Trophoblast cell (in vitro differentiated cells and primary cell): ENCODE results near the gene EPS8L1.

Experiments used
- DNase-seq, 2 donors: peaks; one replicate each; pipeline ENCODE4 v3.0.0-alpha.2; 2016
- H2AFZ ChIP-seq: 2 replicates; pipeline ENCODE4 v1.6.1; 2013; ENCODE audit warnings: low read length, moderate library complexity, mild to moderate bottlenecking; ENCODE audit not compliant: insufficient read depth, poor library complexity
- H2AK5ac ChIP-seq: 2 replicates; pipeline ENCODE4 v1.6.1; 2013; ENCODE audit warnings: mild to moderate bottlenecking, low read length
- H2BK120ac ChIP-seq: 2 replicates; pipeline ENCODE4 v1.6.1; 2013; ENCODE audit warnings: low read length, mild to moderate bottlenecking, moderate library complexity; ENCODE audit not compliant: insufficient read depth, poor library complexity
- H2BK12ac ChIP-seq: 2 replicates; pipeline ENCODE4 v1.6.1; 2013; ENCODE audit warnings: mild to moderate bottlenecking, low read length, moderate library complexity
- H2BK5ac ChIP-seq: 2 replicates; pipeline ENCODE4 v1.6.1; 2013; ENCODE audit warnings: low read length, low read depth, moderate library complexity, mild to moderate bottlenecking; ENCODE audit not compliant: poor library complexity
- H3K14ac ChIP-seq: 2 replicates; pipeline ENCODE4 v1.6.1; 2013; ENCODE audit warnings: mild to moderate bottlenecking, low read length
- H3K18ac ChIP-seq: 2 replicates; pipeline ENCODE4 v1.6.1; 2013; ENCODE audit warnings: mild to moderate bottlenecking, low read length
- H3K23ac ChIP-seq: 2 replicates; pipeline ENCODE4 v1.6.1; 2013; ENCODE audit warnings: low read length
- H3K27ac ChIP-seq: 2 replicates; pipeline ENCODE4 v1.5.1; 2013; ENCODE audit warnings: low read depth, mild to moderate bottlenecking, inconsistent platforms, low read length, moderate library complexity
- H3K27me3 ChIP-seq: 2 replicates; pipeline ENCODE4 v1.6.1; 2013; ENCODE audit warnings: inconsistent platforms, mild to moderate bottlenecking, low read length, moderate library complexity; ENCODE audit not compliant: insufficient read depth
- H3K36me3 ChIP-seq, 2 experiments: 1 replicate in 1 of 2; 2 replicates in 1 of 2; pipeline ENCODE4 v1.6.1; 2013; ENCODE audit warnings: low read length in 2 of 2, mild to moderate bottlenecking in 2 of 2, moderate library complexity in 1 of 2; ENCODE audit not compliant: insufficient read depth in 2 of 2, control insufficient read depth in 1 of 2
- H3K4ac ChIP-seq: 2 replicates; pipeline ENCODE4 v1.6.1; 2013; ENCODE audit warnings: low read depth, mild to moderate bottlenecking, low read length, moderate library complexity
- H3K4me1 ChIP-seq, 2 experiments: 1 replicate in 1 of 2; 2 replicates in 1 of 2; pipeline ENCODE4 v1.6.1; 2013; ENCODE audit warnings: low read length in 2 of 2, mild to moderate bottlenecking in 2 of 2, moderate library complexity in 1 of 2; ENCODE audit not compliant: insufficient read depth in 2 of 2, control insufficient read depth in 1 of 2
- H3K4me2 ChIP-seq: 2 replicates; pipeline ENCODE4 v1.6.1; 2013; ENCODE audit warnings: inconsistent platforms, mild to moderate bottlenecking, low read length, moderate library complexity
- H3K4me3 ChIP-seq: 2 replicates; pipeline ENCODE4 v1.5.1; 2013; ENCODE audit warnings: mild to moderate bottlenecking, low read depth, low read length, inconsistent platforms
- H3K79me1 ChIP-seq: one replicate; pipeline ENCODE4 v1.6.1; 2013; ENCODE audit warnings: low read length
- H3K79me2 ChIP-seq: 2 replicates; pipeline ENCODE4 v1.6.1; 2013; ENCODE audit warnings: low read length, mild to moderate bottlenecking; ENCODE audit not compliant: control insufficient read depth, insufficient read depth, poor library complexity
- H3K9ac ChIP-seq: 2 replicates; pipeline ENCODE4 v1.6.1; 2013; ENCODE audit warnings: mild to moderate bottlenecking, low read length
- H3K9me3 ChIP-seq: 2 replicates; pipeline ENCODE4 v1.6.1; 2013; ENCODE audit warnings: low read depth, mild to moderate bottlenecking, control low read depth, inconsistent platforms, low read length; ENCODE audit not compliant: insufficient read depth
- H4K12ac ChIP-seq: 2 replicates; pipeline ENCODE4 v1.6.1; 2013; ENCODE audit warnings: low read depth, mild to moderate bottlenecking, low read length, moderate library complexity
- H4K8ac ChIP-seq: 2 replicates; pipeline ENCODE4 v1.6.1; 2013; ENCODE audit warnings: low read depth, mild to moderate bottlenecking, low read length, moderate library complexity
- H4K91ac ChIP-seq: one replicate; pipeline ENCODE4 v1.6.1; 2013; ENCODE audit warnings: low read depth, mild to moderate bottlenecking, low read length, moderate library complexity
- WGBS: extraction: QIAGEN DNeasy Blood & Tissue Kit; methylation state at CpG from one replicate; pipeline ENCODE4 v1.1.7; 2013; ENCODE audit warnings: missing lambda C conversion rate; ENCODE audit not compliant: insufficient read length, insufficient coverage; ENCODE audit errors: extremely low coverage; 5-methylcytosine and 5-hydroxymethylcytosine counted together

EPS8L1 gene

DNA sequence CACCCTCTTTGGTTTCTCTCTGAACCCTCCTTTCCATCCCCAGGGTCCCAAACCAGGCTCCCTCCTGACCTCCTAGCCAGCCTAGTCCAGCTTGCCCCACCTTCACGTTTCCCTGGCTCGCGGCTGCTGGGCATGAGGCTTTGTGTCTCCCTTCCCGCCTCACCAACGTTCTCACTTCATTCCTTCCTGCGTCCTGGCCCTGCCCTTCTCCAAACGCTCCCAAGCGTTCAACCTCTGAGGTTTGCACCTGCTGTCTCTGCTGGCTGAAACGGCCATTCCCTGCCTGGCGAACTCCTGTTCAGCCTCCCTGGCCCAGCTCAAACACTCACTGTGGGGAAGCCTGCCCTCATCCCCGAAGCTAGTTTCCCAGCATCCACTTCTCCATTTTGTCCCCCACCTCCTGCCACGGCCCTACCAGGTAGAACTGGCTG lies 12.4 kb downstream of the EPS8L1 start:
- H2BK5ac ChIP-seq, result no peak overlapping the region
- H4K12ac ChIP-seq, result no peak overlapping the region
- no peak overlapping the region for H2AK5ac ChIP-seq
- H3K23ac ChIP-seq, result no peak overlapping the region
- H4K91ac ChIP-seq, result no peak overlapping the region
- no peaks in the 10 kb centered on the region for H3K79me2 ChIP-seq
- no peaks in the 10 kb centered on the region for H3K9me3 ChIP-seq
- no peaks in the 10 kb centered on the region for H3K79me1 ChIP-seq
- no peak for DNase-seq
- H3K27me3 ChIP-seq, result no peaks in the 10 kb centered on the region
- no peak overlapping the region for H3K27ac ChIP-seq
- H2AFZ ChIP-seq, result no peak overlapping the region
- no peak overlapping the region for H3K18ac ChIP-seq
- H2BK12ac ChIP-seq, result no peak overlapping the region
- no peak overlapping the region for H4K8ac ChIP-seq
- H3K4me3 ChIP-seq, result no peak overlapping the region
- H3K36me3 ChIP-seq, result peaks cover 47 to 64% of the 10 kb centered on the region in 2 experiments
- WGBS, result no CpG with 5 or more reads among the region's 12 CpGs
- no peak overlapping the region for H3K9ac ChIP-seq
- H2BK120ac ChIP-seq, result no peak overlapping the region
- H3K4me2 ChIP-seq, result no peak overlapping the region
- H3K14ac ChIP-seq, result no peak overlapping the region
- no peak overlapping the region for H3K4ac ChIP-seq
- H3K4me1 ChIP-seq, result peaks cover 8 to 10% of the 10 kb centered on the region in 2 experiments

GRCh38 chr19:55088543-55089341 lies 13.1 kb downstream of the EPS8L1 start:
- no peak overlapping the region for H3K4me2 ChIP-seq
- no peak overlapping the region for H3K4me3 ChIP-seq
- no peak overlapping the region for H3K4ac ChIP-seq
- H3K79me1 ChIP-seq, result no peaks in the 10 kb centered on the region
- no peak overlapping the region for H3K9ac ChIP-seq
- no peak overlapping the region for H2BK120ac ChIP-seq
- no peak overlapping the region for H3K14ac ChIP-seq
- no peak overlapping the region for H3K23ac ChIP-seq
- no peaks in the 10 kb centered on the region for H3K79me2 ChIP-seq
- peak; percentile 57 to 87 for DNase-seq
- no peak overlapping the region for H2BK5ac ChIP-seq
- H3K27me3 ChIP-seq, result no peaks in the 10 kb centered on the region
- H3K18ac ChIP-seq, result no peak overlapping the region
- H3K9me3 ChIP-seq, result no peaks in the 10 kb centered on the region
- no peak overlapping the region for H2AK5ac ChIP-seq
- no peak overlapping the region for H4K12ac ChIP-seq
- H2AFZ ChIP-seq, result no peak overlapping the region
- peaks cover 47 to 59% of the 10 kb centered on the region in 2 experiments for H3K36me3 ChIP-seq
- no peak overlapping the region for H2BK12ac ChIP-seq
- H3K27ac ChIP-seq, result no peak overlapping the region
- no peak overlapping the region for H4K8ac ChIP-seq
- H3K4me1 ChIP-seq, result peaks cover 8 to 10% of the 10 kb centered on the region in 2 experiments
- no peak overlapping the region for H4K91ac ChIP-seq
- WGBS, result no CpG with 5 or more reads among the region's 18 CpGs

DNA sequence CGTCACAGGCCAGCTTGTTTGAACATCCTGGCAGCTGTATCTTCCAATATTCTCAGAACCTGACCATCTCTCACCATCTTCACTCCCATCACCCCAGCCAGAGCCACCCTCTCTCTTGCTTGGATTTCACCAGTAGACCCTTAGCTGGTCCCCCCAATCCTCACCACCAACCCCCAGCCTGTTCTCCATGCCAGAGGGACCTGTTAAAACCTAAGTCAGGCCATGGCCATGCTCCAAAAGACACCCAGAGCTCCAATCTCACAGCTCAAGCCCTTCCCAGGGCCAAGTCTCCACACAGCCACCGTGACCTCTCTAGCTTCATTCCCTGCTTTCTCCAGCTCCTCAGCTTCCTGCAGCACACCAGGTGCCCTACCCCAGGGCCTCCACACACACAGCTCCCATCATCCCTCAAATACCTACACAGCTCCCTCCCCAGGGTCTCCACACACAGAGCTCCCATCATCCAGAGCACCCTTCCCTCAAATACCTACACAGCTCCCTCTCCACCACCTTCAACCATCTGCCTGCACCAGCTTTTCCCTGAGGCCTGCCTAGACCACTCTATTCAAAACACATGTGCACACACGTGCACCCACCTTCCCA lies 13.8 kb downstream of the EPS8L1 start:
- H2AK5ac ChIP-seq, result no peak overlapping the region
- peaks cover 50 to 56% of the 10 kb centered on the region in 2 experiments for H3K36me3 ChIP-seq
- no peak overlapping the region for H4K12ac ChIP-seq
- H2BK12ac ChIP-seq, result no peak overlapping the region
- H3K27me3 ChIP-seq, result no peaks in the 10 kb centered on the region
- no peak overlapping the region for H3K4me3 ChIP-seq
- WGBS, result no CpG with 5 or more reads among the region's 3 CpGs
- no peak overlapping the region for H3K14ac ChIP-seq
- no peaks in the 10 kb centered on the region for H3K9me3 ChIP-seq
- no peak overlapping the region for H3K4ac ChIP-seq
- no peak overlapping the region for H2BK5ac ChIP-seq
- H4K8ac ChIP-seq, result no peak overlapping the region
- no peak overlapping the region for H3K18ac ChIP-seq
- H3K4me2 ChIP-seq, result no peak overlapping the region
- no peak overlapping the region for H3K23ac ChIP-seq
- H3K9ac ChIP-seq, result no peak overlapping the region
- no peak overlapping the region for H3K27ac ChIP-seq
- H3K4me1 ChIP-seq, result peaks cover 8 to 10% of the 10 kb centered on the region in 2 experiments
- no peak overlapping the region for H4K91ac ChIP-seq
- no peaks in the 10 kb centered on the region for H3K79me1 ChIP-seq
- H3K79me2 ChIP-seq, result no peaks in the 10 kb centered on the region
- H2BK120ac ChIP-seq, result no peak overlapping the region
- H2AFZ ChIP-seq, result no peak overlapping the region
- DNase-seq, result no peak

DNA sequence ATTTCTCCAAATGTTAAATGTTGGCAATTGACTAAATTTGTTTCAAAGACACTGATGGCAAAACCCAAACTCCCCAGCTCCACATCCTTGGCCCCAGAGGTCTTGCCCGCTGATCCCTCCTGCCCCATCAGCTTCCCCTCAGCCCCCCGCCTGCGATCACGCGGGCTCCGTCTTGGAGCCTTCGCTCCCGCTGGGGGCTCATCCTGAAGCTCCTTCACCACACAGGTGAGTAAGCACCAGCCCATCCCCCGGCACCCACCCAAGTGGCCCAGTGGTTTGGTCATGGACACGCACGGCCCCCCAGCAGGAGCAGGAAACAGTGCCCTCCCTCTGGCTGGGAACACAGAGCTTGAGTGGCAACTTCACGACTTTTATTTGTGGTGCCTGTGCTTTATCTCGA lies 14.9 kb downstream of the EPS8L1 start:
- Histone ChIP-seq H2BK120ac (no peak overlapping the region), H3K27me3 (no peaks in the 10 kb centered on the region), H4K91ac (no peak overlapping the region), H3K23ac (no peak overlapping the region), H3K4me1 (peaks cover 8 to 10% of the 10 kb centered on the region in 2 experiments), H3K4ac (no peak overlapping the region), H3K14ac (no peak overlapping the region), H2BK5ac (no peak overlapping the region), H2BK12ac (no peak overlapping the region), H2AK5ac (no peak overlapping the region), H3K79me2 (no peaks in the 10 kb centered on the region), H3K9me3 (no peaks in the 10 kb centered on the region), H3K36me3 (peaks cover 57 to 63% of the 10 kb centered on the region in 2 experiments), H3K4me2 (no peak overlapping the region), H3K27ac (no peak overlapping the region), H3K9ac (no peak overlapping the region), H4K8ac (no peak overlapping the region), H3K18ac (no peak overlapping the region), H3K79me1 (no peaks in the 10 kb centered on the region), H3K4me3 (no peak overlapping the region), H2AFZ (no peak overlapping the region), H4K12ac (no peak overlapping the region)
- WGBS, result no CpG with 5 or more reads among the region's 13 CpGs
- no peak for DNase-seq
